ENCODE measurements around the gene MRPL4.
"Not testable (repeated sequence)": the region's sequence is repeated elsewhere in the genome, so short reads cannot be mapped to it uniquely, and the experiment has no call there.

MRPL4 gene

GRCh38 chr19:10230173-10230860 is 21.7 kb upstream of the MRPL4 start:
- peak; percentile 40 to 47 for DNase-seq (ENCODE audit: low read depth in 1 of 2, low spot score in 1 of 2)

- peak; percentile 38 to 49 for DNase-seq (ENCODE audit: low read depth in 1 of 2, low spot score in 1 of 2)
Measured at GRCh38 chr19:10230861-10231611, 21.0 kb upstream of the MRPL4 start, which contains the start of gene S1PR2. S1PR2 (minus strand) TSS chr19:10231331; CDS start chr19:10224905, 6,426 bp downstream.

GRCh38 chr19:10231612-10232228 is 20.3 kb upstream of the MRPL4 start:
- no peak for DNase-seq (ENCODE audit: low read depth in 1 of 2, low spot score in 1 of 2)

GRCh38 chr19:10233946-10234345 is 18.1 kb upstream of the MRPL4 start:
- no peak for DNase-seq (ENCODE audit: low read depth in 1 of 2, low spot score in 1 of 2)

GRCh38 chr19:10235003-10235402 is 17.0 kb upstream of the MRPL4 start:
- no peak for DNase-seq (ENCODE audit: low read depth in 1 of 2, low spot score in 1 of 2)

- not testable (repeated sequence) for DNase-seq (ENCODE audit: low read depth in 1 of 2, low spot score in 1 of 2)
Measured at GRCh38 chr19:10235409-10235808, 16.6 kb upstream of the MRPL4 start.

- DNase-seq (ENCODE audit: low read depth in 1 of 2, low spot score in 1 of 2), result no peak
Measured at GRCh38 chr19:10237702-10238101, 14.3 kb upstream of the MRPL4 start.

GRCh38 chr19:10238172-10238783 is 13.7 kb upstream of the MRPL4 start:
- no peak for DNase-seq (ENCODE audit: low read depth in 1 of 2, low spot score in 1 of 2)

- not testable (repeated sequence) for DNase-seq (ENCODE audit: low read depth in 1 of 2, low spot score in 1 of 2)
Measured at GRCh38 chr19:10241826-10242449, 10.1 kb upstream of the MRPL4 start.

GRCh38 chr19:10243606-10244005 is 8.4 kb upstream of the MRPL4 start:
- DNase-seq (ENCODE audit: low read depth in 1 of 2, low spot score in 1 of 2), result no peak

- DNase-seq (ENCODE audit: low read depth in 1 of 2, low spot score in 1 of 2), result no peak
Measured at GRCh38 chr19:10245189-10245939, 6.7 kb upstream of the MRPL4 start.

GRCh38 chr19:10246511-10246910 is 5.5 kb upstream of the MRPL4 start:
- no peak for DNase-seq (ENCODE audit: low read depth in 1 of 2, low spot score in 1 of 2)

- no peak for DNase-seq (ENCODE audit: low read depth in 1 of 2, low spot score in 1 of 2)
Measured at GRCh38 chr19:10252707-10253106, 693 bp downstream of the MRPL4 start.

GRCh38 chr19:10254244-10254643 is 2.2 kb downstream of the MRPL4 start:
- DNase-seq (ENCODE audit: low read depth in 1 of 2, low spot score in 1 of 2), result no peak

- no peak for DNase-seq (ENCODE audit: low read depth in 1 of 2, low spot score in 1 of 2)
Measured at GRCh38 chr19:10255358-10255757, 3.3 kb downstream of the MRPL4 start.

- no peak for DNase-seq (ENCODE audit: low read depth in 1 of 2, low spot score in 1 of 2)
Measured at GRCh38 chr19:10256551-10256950, 4.5 kb downstream of the MRPL4 start.

- no peak for DNase-seq (ENCODE audit: low read depth in 1 of 2, low spot score in 1 of 2)
Measured at GRCh38 chr19:10256970-10257615, 5.1 kb downstream of the MRPL4 start.

- no peak for DNase-seq (ENCODE audit: low read depth in 1 of 2, low spot score in 1 of 2)
Measured at GRCh38 chr19:10258080-10258710, 6.2 kb downstream of the MRPL4 start.

- DNase-seq (ENCODE audit: low read depth in 1 of 2, low spot score in 1 of 2), result peak; percentile 79 to 87
Measured at GRCh38 chr19:10259162-10259905, 7.3 kb downstream of the MRPL4 start.

Data from activated CD4-positive, alpha-beta T cell treated with anti-CD3 and anti-CD28 coated beads, Interleukin-2, amount 50 U/mL, for 24 hours (primary cell).